SK-N-SH (cell line): ENCODE results near the gene DLG2. TPM values are rescaled to one million over a fixed set of nuclear protein-coding genes. Genes with fewer than 3 reads are reported as not detected.

Experiments used
- CTCF ChIA-PET: fragments of 300-600, 350-600 bp; formaldehyde crosslinking; extraction: SDS; loops from one replicate; lab custom pipeline; 2021; lab: Yijun Ruan, JAX
- POLR2A ChIA-PET: fragments of 350-600 bp; sonication (Branson Sonifier 250); formaldehyde crosslinking; extraction: SDS; loops from one replicate; lab custom pipeline; 2020; ENCODE audit warnings: antibody characterized with exemption, inconsistent platforms; lab: Yijun Ruan, JAX
- DNase-seq: peaks from one replicate; pipeline ENCODE4 v3.0.0; 2012
- H2AFZ ChIP-seq: fragments of 200-600 bp; sonication (generic); 2 replicates; pipeline ENCODE4 v1.8.1; 2016; ENCODE audit warnings: antibody characterized with exemption, mild to moderate bottlenecking, low read depth
- H3F3A ChIP-seq: fragments of 200-600 bp; sonication (generic); replicated peaks from 2 replicates; pipeline ENCODE3; 2016; ENCODE audit warnings: antibody characterized with exemption, mild to moderate bottlenecking; ENCODE audit not compliant: insufficient read depth
- H3K27ac ChIP-seq, 2 experiments: fragments of 200-500 bp in 1 of 2; fragments of 200-600 bp in 1 of 2; sonication (Bioruptor generic) in 1 of 2; sonication (generic), shearing (Covaris generic) in 1 of 2; 2 replicates each; pipeline versions ENCODE4 v1.5.1 to v1.6.1; 2014 to 2016; ENCODE audit warnings: low read depth in 2 of 2, inconsistent platforms in 1 of 2, low read length in 1 of 2, mild to moderate bottlenecking in 1 of 2, mixed read lengths in 1 of 2
- H3K27me3 ChIP-seq: fragments of 200-600 bp; sonication (generic), shearing (Covaris generic); 2 replicates; pipeline ENCODE4 v1.6.1; 2016; ENCODE audit warnings: mixed run types; ENCODE audit not compliant: insufficient read depth
- H3K36me3 ChIP-seq, 2 experiments: fragments of 200-500 bp in 1 of 2; fragments of 200-600 bp in 1 of 2; sonication (Bioruptor generic) in 1 of 2; sonication (generic) in 1 of 2; replicated peaks in 1 of 2; 2 replicates each; pipeline versions ENCODE3 to v1.5.1; 2014 to 2016; ENCODE audit warnings: low read length in 1 of 2, mild to moderate bottlenecking in 1 of 2; ENCODE audit not compliant: insufficient read depth in 2 of 2, control insufficient read depth in 1 of 2
- H3K4me1 ChIP-seq, 2 experiments: fragments of 200-500 bp in 1 of 2; fragments of 200-600 bp in 1 of 2; sonication (Bioruptor generic) in 1 of 2; sonication (generic), shearing (Covaris generic) in 1 of 2; 2 replicates each; pipeline versions ENCODE4 v1.5.1 to v1.6.1; 2014 to 2016; ENCODE audit warnings: low read depth in 1 of 2, low read length in 1 of 2, mixed run types in 1 of 2; ENCODE audit not compliant: insufficient read depth in 2 of 2, control insufficient read depth in 1 of 2
- H3K4me2 ChIP-seq: fragments of 200-600 bp; sonication (generic), shearing (Covaris generic); 2 replicates; pipeline ENCODE4 v1.6.1; 2017; ENCODE audit warnings: mixed run types
- H3K4me3 ChIP-seq, 2 experiments: fragments of 200-500 bp in 1 of 2; fragments of 200-600 bp in 1 of 2; sonication (Bioruptor generic) in 1 of 2; sonication (generic), shearing (Covaris generic) in 1 of 2; 2 replicates each; pipeline versions ENCODE4 v1.5.1 to v1.8.1; 2014 to 2016; ENCODE audit warnings: low read depth in 2 of 2, inconsistent platforms in 1 of 2, low read length in 1 of 2, mild to moderate bottlenecking in 1 of 2, mixed read lengths in 1 of 2, moderate library complexity in 1 of 2
- H3K79me2 ChIP-seq: fragments of 200-600 bp; sonication (generic); 2 replicates; pipeline ENCODE4 v1.8.1; 2017; ENCODE audit warnings: mild to moderate bottlenecking; ENCODE audit not compliant: insufficient read depth
- H3K9ac ChIP-seq: fragments of 200-600 bp; sonication (generic); 2 replicates; pipeline ENCODE4 v1.6.1; 2017; ENCODE audit warnings: mixed run types
- H3K9me2 ChIP-seq: fragments of 200-600 bp; sonication (generic); 2 replicates; pipeline ENCODE4 v1.6.1; 2017; ENCODE audit warnings: mixed run types
- H3K9me3 ChIP-seq: fragments of 200-600 bp; sonication (generic); 2 replicates; pipeline ENCODE4 v1.6.1; 2017; ENCODE audit warnings: mixed run types, mild to moderate bottlenecking, moderate library complexity
- H4K20me1 ChIP-seq: fragments of 200-600 bp; sonication (generic); 2 replicates; pipeline ENCODE4 v1.6.1; 2017; ENCODE audit warnings: mild to moderate bottlenecking, mixed run types; ENCODE audit not compliant: insufficient read depth
- EP300 ChIP-seq, 2 experiments: IDR thresholded peaks; 2 replicates each; pipeline versions ENCODE4 v1.4.0 to v1.6.1; 2012; ENCODE audit warnings: borderline replicate concordance in 1 of 2, low read depth in 1 of 2, low read length in 1 of 2
- EZH2phosphoT487 ChIP-seq: fragments of 200-600 bp; sonication (generic); IDR thresholded peaks from 2 replicates; pipeline ENCODE4 v1.6.1; 2017; ENCODE audit warnings: low read depth, mixed run types, mild to moderate bottlenecking, antibody characterized with exemption, moderate library complexity, borderline replicate concordance
- FOXJ3 ChIP-seq: sonication (generic); formaldehyde crosslinking; IDR thresholded peaks from 2 replicates; pipeline ENCODE4 v1.5.1; 2020; ENCODE audit warnings: mild to moderate bottlenecking, missing genetic modification reagents
- FOXM1 ChIP-seq: IDR thresholded peaks from 2 replicates; pipeline ENCODE4 v1.4.0; 2012; ENCODE audit warnings: low read depth, mild to moderate bottlenecking
- JUND ChIP-seq: IDR thresholded peaks from 2 replicates; pipeline ENCODE4 v1.4.0; 2012
- RAD21 ChIP-seq: IDR thresholded peaks from 2 replicates; pipeline ENCODE4 v1.6.1; 2012; ENCODE audit warnings: mild to moderate bottlenecking, low read length
- RFX5 ChIP-seq: IDR thresholded peaks from 2 replicates; pipeline ENCODE4 v1.6.1; 2012; ENCODE audit warnings: mild to moderate bottlenecking, improper control_type of control experiment, low read length
- RXRA ChIP-seq: IDR thresholded peaks from 2 replicates; pipeline ENCODE4 v1.4.0; 2012; ENCODE audit warnings: low read depth, mild to moderate bottlenecking, borderline replicate concordance
- SIN3A ChIP-seq: IDR thresholded peaks from 2 replicates; pipeline ENCODE4 v1.6.1; 2012; ENCODE audit warnings: low read depth, mild to moderate bottlenecking, low read length, moderate library complexity, borderline replicate concordance
- SMC3 ChIP-seq: IDR thresholded peaks from 2 replicates; pipeline ENCODE4 v1.6.1; 2012; ENCODE audit warnings: low read depth, low read length, improper control_type of control experiment
- TAF1 ChIP-seq: IDR thresholded peaks from 2 replicates; pipeline ENCODE4 v1.6.1; 2012; ENCODE audit warnings: low read depth, mild to moderate bottlenecking, low read length, moderate library complexity, borderline replicate concordance
- TCF12 ChIP-seq: IDR thresholded peaks from 2 replicates; pipeline ENCODE4 v1.4.0; 2012
- YY1 ChIP-seq: IDR thresholded peaks from 2 replicates; pipeline ENCODE4 v1.4.0; 2012; ENCODE audit warnings: low read depth, mild to moderate bottlenecking
- WGBS: methylation state at CpG from one replicate; pipeline ENCODE4 v1.1.6; 2017; ENCODE audit warnings: low lambda C conversion rate; 5-methylcytosine and 5-hydroxymethylcytosine counted together
- polyA plus RNA-seq, 3 experiments: library from polyadenylated mRNA; depleted of rRNA; stranded (reverse); fragments of >200 nt; gene quantifications; 2 replicates each; pipeline ENCODE4 v1.2.3, GENCODE V29; 2012
- TF ChIP-seq, protein P1 (sequence below): IDR thresholded peaks from 2 replicates; pipeline ENCODE4; 2012
- TF ChIP-seq, protein P2 (sequence below): fragments of 200-600 bp; sonication (generic); IDR thresholded peaks from 2 replicates; pipeline ENCODE4 v1.6.1; 2017; ENCODE audit warnings: antibody characterized with exemption, mild to moderate bottlenecking, moderate library complexity
- TF ChIP-seq, protein P3 (sequence below): IDR thresholded peaks from 2 replicates; pipeline ENCODE4 v1.4.0; 2012; ENCODE audit warnings: low read depth, borderline replicate concordance
- TF ChIP-seq, protein P4 (sequence below): IDR thresholded peaks from 2 replicates; pipeline ENCODE4 v1.4.0; 2012; ENCODE audit warnings: low read depth
- TF ChIP-seq, protein P5 (sequence below): fragments of 150-350 bp; IDR thresholded peaks from 2 replicates; pipeline ENCODE4 v1.6.1; 2017; ENCODE audit warnings: antibody characterized with exemption, low read length, low read depth, borderline replicate concordance

DLG2 gene
- polyA plus RNA-seq, 1 of the 3 experiments (the other 2 are of a cell fraction), result 0.21 TPM

DNA sequence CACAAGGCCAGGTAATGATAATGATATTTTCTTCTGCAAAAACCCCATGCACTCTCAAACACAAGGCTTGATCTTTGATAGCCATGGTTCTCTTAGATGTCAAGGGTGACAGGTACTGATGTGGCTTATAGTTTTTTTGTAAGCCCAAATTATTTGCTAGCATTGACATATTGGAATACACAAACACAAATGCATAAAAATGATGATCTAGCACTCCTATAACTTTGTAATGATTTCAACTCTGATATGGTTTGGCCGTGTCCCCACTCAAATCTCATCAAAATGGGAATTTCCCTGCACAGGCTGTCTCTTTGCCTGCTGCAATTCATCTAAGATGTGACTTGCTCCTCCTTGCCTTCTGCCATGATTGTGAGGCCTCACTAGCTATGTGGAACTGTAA, 1768.5 kb downstream of the DLG2 start:
- ChIA-PET CTCF (no interaction called here), POLR2A (no interaction called here)
- no peaks in the 10 kb centered on the region for H3F3A ChIP-seq
- H3K9me3 ChIP-seq, result no peaks in the 10 kb centered on the region
- 38% methylated on average over 1 of the region's 1 CpG for WGBS
- no peaks in the 10 kb centered on the region for H4K20me1 ChIP-seq
- no peak overlapping the region for H3K4me2 ChIP-seq
- no peak overlapping the region for H3K9ac ChIP-seq
- TF ChIP-seq, protein P1, sequence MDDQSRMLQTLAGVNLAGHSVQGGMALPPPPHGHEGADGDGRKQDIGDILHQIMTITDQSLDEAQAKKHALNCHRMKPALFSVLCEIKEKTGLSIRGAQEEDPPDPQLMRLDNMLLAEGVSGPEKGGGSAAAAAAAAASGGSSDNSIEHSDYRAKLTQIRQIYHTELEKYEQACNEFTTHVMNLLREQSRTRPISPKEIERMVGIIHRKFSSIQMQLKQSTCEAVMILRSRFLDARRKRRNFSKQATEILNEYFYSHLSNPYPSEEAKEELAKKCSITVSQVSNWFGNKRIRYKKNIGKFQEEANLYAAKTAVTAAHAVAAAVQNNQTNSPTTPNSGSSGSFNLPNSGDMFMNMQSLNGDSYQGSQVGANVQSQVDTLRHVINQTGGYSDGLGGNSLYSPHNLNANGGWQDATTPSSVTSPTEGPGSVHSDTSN, result no peak
- TF ChIP-seq SMC3 (no peak), TAF1 (no peak), RAD21 (no peak), EZH2phosphoT487 (no peak), TCF12 (no peak), SIN3A (no peak), RFX5 (no peak), YY1 (no peak), FOXJ3 (CRISPR knock-in tag) (no peak), FOXM1 (no peak), EP300 (IDR thresholded peaks at IDR 0.05; ENCODE audit: borderline replicate concordance in 1 of 2, low read depth in 1 of 2, low read length in 1 of 2) (no peak), JUND (no peak), RXRA (no peak)
- TF ChIP-seq, protein P2, sequence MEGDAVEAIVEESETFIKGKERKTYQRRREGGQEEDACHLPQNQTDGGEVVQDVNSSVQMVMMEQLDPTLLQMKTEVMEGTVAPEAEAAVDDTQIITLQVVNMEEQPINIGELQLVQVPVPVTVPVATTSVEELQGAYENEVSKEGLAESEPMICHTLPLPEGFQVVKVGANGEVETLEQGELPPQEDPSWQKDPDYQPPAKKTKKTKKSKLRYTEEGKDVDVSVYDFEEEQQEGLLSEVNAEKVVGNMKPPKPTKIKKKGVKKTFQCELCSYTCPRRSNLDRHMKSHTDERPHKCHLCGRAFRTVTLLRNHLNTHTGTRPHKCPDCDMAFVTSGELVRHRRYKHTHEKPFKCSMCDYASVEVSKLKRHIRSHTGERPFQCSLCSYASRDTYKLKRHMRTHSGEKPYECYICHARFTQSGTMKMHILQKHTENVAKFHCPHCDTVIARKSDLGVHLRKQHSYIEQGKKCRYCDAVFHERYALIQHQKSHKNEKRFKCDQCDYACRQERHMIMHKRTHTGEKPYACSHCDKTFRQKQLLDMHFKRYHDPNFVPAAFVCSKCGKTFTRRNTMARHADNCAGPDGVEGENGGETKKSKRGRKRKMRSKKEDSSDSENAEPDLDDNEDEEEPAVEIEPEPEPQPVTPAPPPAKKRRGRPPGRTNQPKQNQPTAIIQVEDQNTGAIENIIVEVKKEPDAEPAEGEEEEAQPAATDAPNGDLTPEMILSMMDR, result no peak
- TF ChIP-seq, protein P3, sequence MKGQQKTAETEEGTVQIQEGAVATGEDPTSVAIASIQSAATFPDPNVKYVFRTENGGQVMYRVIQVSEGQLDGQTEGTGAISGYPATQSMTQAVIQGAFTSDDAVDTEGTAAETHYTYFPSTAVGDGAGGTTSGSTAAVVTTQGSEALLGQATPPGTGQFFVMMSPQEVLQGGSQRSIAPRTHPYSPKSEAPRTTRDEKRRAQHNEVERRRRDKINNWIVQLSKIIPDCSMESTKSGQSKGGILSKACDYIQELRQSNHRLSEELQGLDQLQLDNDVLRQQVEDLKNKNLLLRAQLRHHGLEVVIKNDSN, result no peak
- TF ChIP-seq, protein P4, sequence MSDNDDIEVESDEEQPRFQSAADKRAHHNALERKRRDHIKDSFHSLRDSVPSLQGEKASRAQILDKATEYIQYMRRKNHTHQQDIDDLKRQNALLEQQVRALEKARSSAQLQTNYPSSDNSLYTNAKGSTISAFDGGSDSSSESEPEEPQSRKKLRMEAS, result no peak
- TF ChIP-seq, protein P5, sequence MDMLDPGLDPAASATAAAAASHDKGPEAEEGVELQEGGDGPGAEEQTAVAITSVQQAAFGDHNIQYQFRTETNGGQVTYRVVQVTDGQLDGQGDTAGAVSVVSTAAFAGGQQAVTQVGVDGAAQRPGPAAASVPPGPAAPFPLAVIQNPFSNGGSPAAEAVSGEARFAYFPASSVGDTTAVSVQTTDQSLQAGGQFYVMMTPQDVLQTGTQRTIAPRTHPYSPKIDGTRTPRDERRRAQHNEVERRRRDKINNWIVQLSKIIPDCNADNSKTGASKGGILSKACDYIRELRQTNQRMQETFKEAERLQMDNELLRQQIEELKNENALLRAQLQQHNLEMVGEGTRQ, result no peak
- TF ChIP-seq, all 33 proteins: peak for 0
- H3K27me3 ChIP-seq, result no peaks in the 10 kb centered on the region
- no peaks in the 10 kb centered on the region for H3K79me2 ChIP-seq
- no peak for DNase-seq
- H3K36me3 ChIP-seq, result no peaks in the 10 kb centered on the region
- H3K27ac ChIP-seq, result no peak overlapping the region
- H3K4me1 ChIP-seq, result no peaks in the 10 kb centered on the region; a peak in 3 of 4 replicates
- no peak overlapping the region for H2AFZ ChIP-seq
- H3K9me2 ChIP-seq, result no peaks in the 10 kb centered on the region
- no peak overlapping the region for H3K4me3 ChIP-seq
